ENCODE measurements around the gene SGSM2.

The SGSM2 gene

GRCh38 chr17:2396192-2396567 is 58.9 kb downstream of the SGSM2 start:
- Histone ChIP-seq H3K36me3 (ENCODE audit: control insufficient read depth in 5 of 5, insufficient read depth in 5 of 5, low read length in 5 of 5) (no peaks in the 10 kb centered on the region), H3K4me1 (ENCODE audit: control insufficient read depth in 5 of 5, insufficient read depth in 5 of 5, low read length in 5 of 5) (peaks cover 34 to 82% (median 65%) of the 10 kb centered on the region in 5 donors), H3K27ac (ENCODE audit: low read depth, low read length) (peak overlapping the region; percentile 96), H3K4me3 (ENCODE audit: low read depth in 1 of 5, low read length in 5 of 5) (peak overlapping the region; percentile 45 to 59 (median 49)), H3K9me3 (ENCODE audit: control insufficient read depth in 5 of 5, low read length in 5 of 5) (no peaks in the 10 kb centered on the region), H3K27me3 (ENCODE audit: control insufficient read depth in 5 of 5, insufficient read depth in 4 of 5, low read length in 5 of 5) (no peaks in the 10 kb centered on the region), H3K9ac (ENCODE audit: low read length in 5 of 5) (peak overlapping the region; percentile 33 to 82 (median 74))

- H3K4me1 ChIP-seq (ENCODE audit: control insufficient read depth in 5 of 5, insufficient read depth in 5 of 5, low read length in 5 of 5): peaks cover 32 to 77% (median 59%) of the 10 kb centered on the region in 5 donors
- H3K27me3 ChIP-seq (ENCODE audit: control insufficient read depth in 5 of 5, insufficient read depth in 4 of 5, low read length in 5 of 5): no peaks in the 10 kb centered on the region
- peak overlapping the region; percentile 45 to 59 (median 49) for H3K4me3 ChIP-seq (ENCODE audit: low read depth in 1 of 5, low read length in 5 of 5)
- H3K9ac ChIP-seq (ENCODE audit: low read length in 5 of 5): peak overlapping the region in 4 of 5 donors; percentile 53 to 82 (median 78)
- H3K27ac ChIP-seq (ENCODE audit: low read depth, low read length): peak overlapping the region; percentile 96
- no peaks in the 10 kb centered on the region for H3K9me3 ChIP-seq (ENCODE audit: control insufficient read depth in 5 of 5, low read length in 5 of 5)
- no peaks in the 10 kb centered on the region for H3K36me3 ChIP-seq (ENCODE audit: control insufficient read depth in 5 of 5, insufficient read depth in 5 of 5, low read length in 5 of 5)
Observed at GRCh38 chr17:2396568-2397246, 59.4 kb downstream of the SGSM2 start.

GRCh38 chr17:2397247-2398171 is 60.2 kb downstream of the SGSM2 start:
- Histone ChIP-seq H3K27me3 (ENCODE audit: control insufficient read depth in 5 of 5, insufficient read depth in 4 of 5, low read length in 5 of 5) (no peaks in the 10 kb centered on the region), H3K36me3 (ENCODE audit: control insufficient read depth in 5 of 5, insufficient read depth in 5 of 5, low read length in 5 of 5) (no peaks in the 10 kb centered on the region), H3K9ac (ENCODE audit: low read length in 5 of 5) (peak overlapping the region; percentile 53 to 82 (median 74)), H3K4me1 (ENCODE audit: control insufficient read depth in 5 of 5, insufficient read depth in 5 of 5, low read length in 5 of 5) (peaks cover 28 to 73% (median 56%) of the 10 kb centered on the region in 5 donors), H3K9me3 (ENCODE audit: control insufficient read depth in 5 of 5, low read length in 5 of 5) (no peaks in the 10 kb centered on the region), H3K27ac (ENCODE audit: low read depth, low read length) (peak overlapping the region; percentile 96), H3K4me3 (ENCODE audit: low read depth in 1 of 5, low read length in 5 of 5) (peak overlapping the region; percentile 10 to 97 (median 27))

- Histone ChIP-seq H3K27ac (ENCODE audit: low read depth, low read length) (peak overlapping the region; percentile 96), H3K4me3 (ENCODE audit: low read depth in 1 of 5, low read length in 5 of 5) (peak overlapping the region; percentile 13 to 97 (median 59)), H3K36me3 (ENCODE audit: control insufficient read depth in 5 of 5, insufficient read depth in 5 of 5, low read length in 5 of 5) (no peaks in the 10 kb centered on the region), H3K9ac (ENCODE audit: low read length in 5 of 5) (peak overlapping the region in 4 of 5 donors; percentile 26 to 82 (median 78)), H3K9me3 (ENCODE audit: control insufficient read depth in 5 of 5, low read length in 5 of 5) (no peaks in the 10 kb centered on the region), H3K4me1 (ENCODE audit: control insufficient read depth in 5 of 5, insufficient read depth in 5 of 5, low read length in 5 of 5) (peaks cover 28 to 79% (median 63%) of the 10 kb centered on the region in 5 donors), H3K27me3 (ENCODE audit: control insufficient read depth in 5 of 5, insufficient read depth in 4 of 5, low read length in 5 of 5) (no peaks in the 10 kb centered on the region)
Observed at GRCh38 chr17:2398182-2398581, 60.9 kb downstream of the SGSM2 start.

- Histone ChIP-seq H3K36me3 (ENCODE audit: control insufficient read depth in 5 of 5, insufficient read depth in 5 of 5, low read length in 5 of 5) (no peaks in the 10 kb centered on the region), H3K9ac (ENCODE audit: low read length in 5 of 5) (peak overlapping the region; percentile 68 to 95 (median 91)), H3K4me3 (ENCODE audit: low read depth in 1 of 5, low read length in 5 of 5) (peak overlapping the region; percentile 73 to 97 (median 84)), H3K27ac (ENCODE audit: low read depth, low read length) (peak overlapping the region; percentile 96), H3K4me1 (ENCODE audit: control insufficient read depth in 5 of 5, insufficient read depth in 5 of 5, low read length in 5 of 5) (peaks cover 34 to 81% (median 69%) of the 10 kb centered on the region in 5 donors), H3K27me3 (ENCODE audit: control insufficient read depth in 5 of 5, insufficient read depth in 4 of 5, low read length in 5 of 5) (no peaks in the 10 kb centered on the region), H3K9me3 (ENCODE audit: control insufficient read depth in 5 of 5, low read length in 5 of 5) (no peaks in the 10 kb centered on the region)
Observed at GRCh38 chr17:2398655-2399571, 61.6 kb downstream of the SGSM2 start.

GRCh38 chr17:2399572-2400473 is 62.5 kb downstream of the SGSM2 start:
- no peaks in the 10 kb centered on the region for H3K36me3 ChIP-seq (ENCODE audit: control insufficient read depth in 5 of 5, insufficient read depth in 5 of 5, low read length in 5 of 5)
- peaks cover 31 to 81% (median 72%) of the 10 kb centered on the region in 5 donors for H3K4me1 ChIP-seq (ENCODE audit: control insufficient read depth in 5 of 5, insufficient read depth in 5 of 5, low read length in 5 of 5)
- peak overlapping the region; percentile 68 to 97 (median 95) for H3K9ac ChIP-seq (ENCODE audit: low read length in 5 of 5)
- peak overlapping the region; percentile 84 to 97 (median 91) for H3K4me3 ChIP-seq (ENCODE audit: low read depth in 1 of 5, low read length in 5 of 5)
- no peaks in the 10 kb centered on the region for H3K27me3 ChIP-seq (ENCODE audit: control insufficient read depth in 5 of 5, insufficient read depth in 4 of 5, low read length in 5 of 5)
- H3K27ac ChIP-seq (ENCODE audit: low read depth, low read length): peak overlapping the region; percentile 96
- H3K9me3 ChIP-seq (ENCODE audit: control insufficient read depth in 5 of 5, low read length in 5 of 5): no peaks in the 10 kb centered on the region

- Histone ChIP-seq H3K9me3 (ENCODE audit: control insufficient read depth in 5 of 5, low read length in 5 of 5) (no peaks in the 10 kb centered on the region), H3K36me3 (ENCODE audit: control insufficient read depth in 5 of 5, insufficient read depth in 5 of 5, low read length in 5 of 5) (no peaks in the 10 kb centered on the region), H3K27me3 (ENCODE audit: control insufficient read depth in 5 of 5, insufficient read depth in 4 of 5, low read length in 5 of 5) (no peaks in the 10 kb centered on the region), H3K27ac (ENCODE audit: low read depth, low read length) (peak overlapping the region; percentile 96), H3K4me3 (ENCODE audit: low read depth in 1 of 5, low read length in 5 of 5) (peak overlapping the region in 4 of 5 donors; percentile 84 to 97 (median 92)), H3K9ac (ENCODE audit: low read length in 5 of 5) (peak overlapping the region in 4 of 5 donors; percentile 91 to 97 (median 96)), H3K4me1 (ENCODE audit: control insufficient read depth in 5 of 5, insufficient read depth in 5 of 5, low read length in 5 of 5) (peaks cover 34 to 81% (median 73%) of the 10 kb centered on the region in 5 donors)
Observed at GRCh38 chr17:2400474-2400866, 63.2 kb downstream of the SGSM2 start.

- H3K4me1 ChIP-seq (ENCODE audit: control insufficient read depth in 5 of 5, insufficient read depth in 5 of 5, low read length in 5 of 5): peaks cover 32 to 81% (median 73%) of the 10 kb centered on the region in 5 donors
- H3K4me3 ChIP-seq (ENCODE audit: low read depth in 1 of 5, low read length in 5 of 5): peak within 1 kb of the TSS; percentile 68 to 97 (median 87)
- H3K27ac ChIP-seq (ENCODE audit: low read depth, low read length): peak within 1 kb of the TSS; percentile 96
- no peaks in the 10 kb centered on the region for H3K27me3 ChIP-seq (ENCODE audit: control insufficient read depth in 5 of 5, insufficient read depth in 4 of 5, low read length in 5 of 5)
- H3K36me3 ChIP-seq (ENCODE audit: control insufficient read depth in 5 of 5, insufficient read depth in 5 of 5, low read length in 5 of 5): no peaks in the 10 kb centered on the region
- peak within 1 kb of the TSS; percentile 73 to 97 (median 95) for H3K9ac ChIP-seq (ENCODE audit: low read length in 5 of 5)
- no peaks in the 10 kb centered on the region for H3K9me3 ChIP-seq (ENCODE audit: control insufficient read depth in 5 of 5, low read length in 5 of 5)
Observed at GRCh38 chr17:2400877-2401425, 63.6 kb downstream of the SGSM2 start, which contains the start of gene MNT. Gene MNT (minus strand): TSS chr17:2401060. CDS start chr17:2400712, 348 bp downstream.

All from subcutaneous abdominal adipose tissue (tissue), 5 donors.